Measurements from ENCODE around the gene S100A4. TPM values are rescaled to one million over a fixed set of nuclear protein-coding genes. Genes with fewer than 3 reads are reported as not detected.

S100A4 gene
- total RNA-seq, 1 donor from 2014 or later: 69.3 TPM

DNA sequence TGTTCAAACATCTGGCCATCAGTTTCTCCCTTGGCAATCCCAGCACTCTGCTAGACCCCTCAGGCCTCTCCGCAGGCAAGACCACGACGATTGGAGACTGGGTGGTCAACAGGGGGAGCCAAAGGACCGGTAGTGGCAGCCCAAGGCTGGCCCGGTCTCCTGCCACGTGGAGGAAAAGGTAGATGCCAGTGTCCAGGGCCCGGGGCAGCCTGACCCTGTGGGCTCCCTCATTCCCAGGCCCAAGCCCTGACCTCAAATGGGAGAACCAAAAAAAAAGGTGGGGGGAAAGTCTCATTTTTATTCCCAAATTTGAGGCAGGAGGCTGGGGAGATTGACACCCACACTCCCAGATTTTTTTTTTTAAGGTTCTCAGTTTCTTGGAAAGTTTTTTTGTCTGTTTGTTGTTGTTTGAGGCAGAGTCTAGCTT, 34.6 kb downstream of the S100A4 start:
- Histone ChIP-seq H3K9me3 (ENCODE audit: insufficient read depth, low read depth, low read length) (no peaks in the 10 kb centered on the region), H3K4me1 (ENCODE audit: insufficient read depth, low read length) (peaks cover 21% of the 10 kb centered on the region), H3K27me3 (ENCODE audit: insufficient read depth, low read length) (no peaks in the 10 kb centered on the region), H3K36me3 (ENCODE audit: insufficient read depth, low read length) (no peaks in the 10 kb centered on the region), H2AFZ (ENCODE audit: low read depth, low read length) (peak overlapping the region; percentile 43), H3K4me2 (ENCODE audit: low read length) (no peak overlapping the region), H3K79me2 (ENCODE audit: insufficient read depth, low read length) (no peaks in the 10 kb centered on the region), H3K9ac (ENCODE audit: low read length) (peak overlapping the region; percentile 42), H3K27ac (ENCODE audit: low read depth, low read length) (no peak overlapping the region), H3K4me3 (ENCODE audit: insufficient read depth, low read depth, low read length) (no peak overlapping the region), H4K20me1 (ENCODE audit: insufficient read depth, low read length) (no peaks in the 10 kb centered on the region)
- peaks cover 23% of the 10 kb centered on the region for H3K4me1 Mint-ChIP-seq (ENCODE audit: low read depth, unreplicated experiment)
- H3K9me3 Mint-ChIP-seq (ENCODE audit: unreplicated experiment): peaks cover 2% of the 10 kb centered on the region
- no peak overlapping the region for H3K4me3 Mint-ChIP-seq (ENCODE audit: unreplicated experiment)
- H3K36me3 Mint-ChIP-seq (ENCODE audit: low read depth, unreplicated experiment): no peaks in the 10 kb centered on the region
- peak overlapping the region; percentile 72 for H3K27ac Mint-ChIP-seq (ENCODE audit: unreplicated experiment)
- TF ChIP-seq, protein P1, sequence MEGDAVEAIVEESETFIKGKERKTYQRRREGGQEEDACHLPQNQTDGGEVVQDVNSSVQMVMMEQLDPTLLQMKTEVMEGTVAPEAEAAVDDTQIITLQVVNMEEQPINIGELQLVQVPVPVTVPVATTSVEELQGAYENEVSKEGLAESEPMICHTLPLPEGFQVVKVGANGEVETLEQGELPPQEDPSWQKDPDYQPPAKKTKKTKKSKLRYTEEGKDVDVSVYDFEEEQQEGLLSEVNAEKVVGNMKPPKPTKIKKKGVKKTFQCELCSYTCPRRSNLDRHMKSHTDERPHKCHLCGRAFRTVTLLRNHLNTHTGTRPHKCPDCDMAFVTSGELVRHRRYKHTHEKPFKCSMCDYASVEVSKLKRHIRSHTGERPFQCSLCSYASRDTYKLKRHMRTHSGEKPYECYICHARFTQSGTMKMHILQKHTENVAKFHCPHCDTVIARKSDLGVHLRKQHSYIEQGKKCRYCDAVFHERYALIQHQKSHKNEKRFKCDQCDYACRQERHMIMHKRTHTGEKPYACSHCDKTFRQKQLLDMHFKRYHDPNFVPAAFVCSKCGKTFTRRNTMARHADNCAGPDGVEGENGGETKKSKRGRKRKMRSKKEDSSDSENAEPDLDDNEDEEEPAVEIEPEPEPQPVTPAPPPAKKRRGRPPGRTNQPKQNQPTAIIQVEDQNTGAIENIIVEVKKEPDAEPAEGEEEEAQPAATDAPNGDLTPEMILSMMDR (IDR thresholded peaks at IDR 0.05; ENCODE audit: insufficient read depth, low read depth, low read length): peak; percentile 76
- no peak for TF ChIP-seq EZH2 (IDR thresholded peaks at IDR 0.05; ENCODE audit: insufficient read depth, low read length)
- no peaks in the 10 kb centered on the region for H3K27me3 Mint-ChIP-seq (ENCODE audit: low read depth, unreplicated experiment)
- FAIRE-seq (no peak), DNase-seq (ENCODE audit: low read depth) (peak; percentile 48)

DNA sequence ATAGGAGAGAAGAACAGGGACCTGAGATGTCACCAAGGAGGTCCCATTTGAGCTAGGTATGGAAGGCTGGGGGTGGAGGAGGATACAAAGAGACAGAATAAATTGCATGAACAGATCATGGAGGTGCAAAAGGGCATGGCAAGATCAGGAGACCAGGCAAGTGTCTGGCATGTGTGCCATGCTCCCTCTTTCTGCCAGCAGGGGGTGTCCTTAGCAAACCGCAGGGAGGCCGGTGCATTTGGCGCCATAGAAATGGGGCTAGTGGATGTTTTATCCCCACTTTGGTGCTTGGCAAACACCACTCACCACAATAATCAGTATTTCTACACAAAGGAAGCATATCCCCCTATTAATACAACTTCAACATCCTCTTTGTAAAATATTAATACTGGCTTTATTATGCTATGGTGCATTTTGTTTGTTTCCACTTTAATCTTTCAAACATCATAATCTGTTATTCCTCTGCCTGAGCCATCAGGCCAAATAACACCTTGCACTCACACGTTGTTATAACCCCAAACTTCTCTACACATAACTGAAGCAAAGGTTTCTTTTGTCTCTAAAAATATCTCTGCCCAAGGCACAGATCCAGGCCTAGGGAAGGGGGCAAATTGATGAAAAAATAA, 35.8 kb downstream of the S100A4 start:
- peaks cover 23% of the 10 kb centered on the region for H3K4me1 Mint-ChIP-seq (ENCODE audit: low read depth, unreplicated experiment)
- H3K27ac Mint-ChIP-seq (ENCODE audit: unreplicated experiment): no peak overlapping the region
- no peak for DNase-seq (ENCODE audit: low read depth)

More for the DNA sequence above, 35.8 kb downstream of the S100A4 start:
- Histone ChIP-seq H2AFZ (ENCODE audit: low read depth, low read length) (no peak overlapping the region), H4K20me1 (ENCODE audit: insufficient read depth, low read length) (no peaks in the 10 kb centered on the region), H3K4me3 (ENCODE audit: insufficient read depth, low read depth, low read length) (no peak overlapping the region), H3K4me2 (ENCODE audit: low read length) (no peak overlapping the region), H3K36me3 (ENCODE audit: insufficient read depth, low read length) (no peaks in the 10 kb centered on the region), H3K79me2 (ENCODE audit: insufficient read depth, low read length) (no peaks in the 10 kb centered on the region), H3K4me1 (ENCODE audit: insufficient read depth, low read length) (peaks cover 21% of the 10 kb centered on the region), H3K27ac (ENCODE audit: low read depth, low read length) (no peak overlapping the region), H3K9me3 (ENCODE audit: insufficient read depth, low read depth, low read length) (no peaks in the 10 kb centered on the region), H3K9ac (ENCODE audit: low read length) (no peak overlapping the region), H3K27me3 (ENCODE audit: insufficient read depth, low read length) (no peaks in the 10 kb centered on the region)
- FAIRE-seq: no peak
- H3K36me3 Mint-ChIP-seq (ENCODE audit: low read depth, unreplicated experiment): no peaks in the 10 kb centered on the region
- H3K4me3 Mint-ChIP-seq (ENCODE audit: unreplicated experiment): peak overlapping the region; percentile 15
- H3K9me3 Mint-ChIP-seq (ENCODE audit: unreplicated experiment): peaks cover 2% of the 10 kb centered on the region
- TF ChIP-seq, protein P1 (IDR thresholded peaks at IDR 0.05; ENCODE audit: insufficient read depth, low read depth, low read length): peak; percentile 74
- no peak for TF ChIP-seq EZH2 (IDR thresholded peaks at IDR 0.05; ENCODE audit: insufficient read depth, low read length)
- no peaks in the 10 kb centered on the region for H3K27me3 Mint-ChIP-seq (ENCODE audit: low read depth, unreplicated experiment)

All from astrocyte (in vitro differentiated cells and primary cell).